HG03060 (cell line): Measurements from ENCODE around the gene ATG13.

Experiments used
- ATAC-seq: cut with Tn5 transposase; IDR thresholded peaks from one replicate; pipeline ENCODE4 v1.9.1; 2021; ENCODE audit warnings: low read depth, moderate number of reproducible peaks; ENCODE audit not compliant: unreplicated experiment

The ATG13 gene

DNA sequence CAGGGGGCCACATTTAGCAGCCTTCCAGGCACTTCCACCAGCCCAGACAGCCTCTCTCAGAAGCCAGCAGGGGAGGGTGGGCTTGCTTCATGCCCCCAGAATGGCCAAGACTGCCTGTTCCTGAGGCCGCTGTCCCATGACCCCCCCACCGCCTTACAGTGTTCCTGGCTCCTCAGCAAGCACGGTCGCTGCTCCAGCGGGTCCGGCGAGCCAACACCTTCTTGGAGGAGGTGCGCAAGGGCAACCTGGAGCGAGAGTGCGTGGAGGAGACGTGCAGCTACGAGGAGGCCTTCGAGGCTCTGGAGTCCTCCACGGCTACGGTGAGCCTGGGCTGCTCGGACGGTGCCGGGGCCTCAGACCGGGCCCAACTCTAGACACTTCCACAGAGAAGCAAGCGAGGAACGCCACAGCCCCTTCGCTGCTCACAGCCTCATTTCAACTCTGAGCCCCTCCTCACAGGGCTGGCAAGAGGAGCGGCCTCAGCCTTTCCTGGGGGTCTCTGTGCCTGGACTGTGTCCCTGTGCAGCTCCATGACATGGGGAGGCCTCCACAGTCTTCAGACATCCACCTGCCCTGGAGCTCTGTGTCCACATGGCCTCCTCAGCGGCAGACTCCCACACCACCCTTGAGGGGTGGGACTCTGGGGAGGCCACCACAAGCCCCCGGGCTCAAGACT, 102.3 kb downstream of the ATG13 start:
- ATAC-seq, result no peak

DNA sequence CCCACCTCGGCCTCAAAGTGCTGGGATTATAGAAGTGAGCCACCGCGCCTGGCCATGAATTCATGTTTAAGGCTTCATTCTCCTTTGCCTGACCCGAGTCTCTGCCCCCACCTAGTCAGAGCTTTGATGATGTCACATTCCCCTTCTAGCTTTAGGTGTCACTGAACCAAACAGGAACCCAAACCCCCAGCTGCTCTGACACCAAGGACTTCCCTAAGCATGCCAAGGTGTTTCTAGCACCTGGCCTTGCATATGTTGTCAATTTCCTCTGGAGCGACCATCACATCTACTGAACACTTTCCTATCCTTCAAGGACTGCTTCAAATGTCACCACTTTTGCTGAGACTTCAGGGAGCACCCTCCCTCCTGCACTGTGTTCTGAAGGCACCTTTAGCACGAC, 103.9 kb downstream of the ATG13 start:
- no peak for ATAC-seq

DNA sequence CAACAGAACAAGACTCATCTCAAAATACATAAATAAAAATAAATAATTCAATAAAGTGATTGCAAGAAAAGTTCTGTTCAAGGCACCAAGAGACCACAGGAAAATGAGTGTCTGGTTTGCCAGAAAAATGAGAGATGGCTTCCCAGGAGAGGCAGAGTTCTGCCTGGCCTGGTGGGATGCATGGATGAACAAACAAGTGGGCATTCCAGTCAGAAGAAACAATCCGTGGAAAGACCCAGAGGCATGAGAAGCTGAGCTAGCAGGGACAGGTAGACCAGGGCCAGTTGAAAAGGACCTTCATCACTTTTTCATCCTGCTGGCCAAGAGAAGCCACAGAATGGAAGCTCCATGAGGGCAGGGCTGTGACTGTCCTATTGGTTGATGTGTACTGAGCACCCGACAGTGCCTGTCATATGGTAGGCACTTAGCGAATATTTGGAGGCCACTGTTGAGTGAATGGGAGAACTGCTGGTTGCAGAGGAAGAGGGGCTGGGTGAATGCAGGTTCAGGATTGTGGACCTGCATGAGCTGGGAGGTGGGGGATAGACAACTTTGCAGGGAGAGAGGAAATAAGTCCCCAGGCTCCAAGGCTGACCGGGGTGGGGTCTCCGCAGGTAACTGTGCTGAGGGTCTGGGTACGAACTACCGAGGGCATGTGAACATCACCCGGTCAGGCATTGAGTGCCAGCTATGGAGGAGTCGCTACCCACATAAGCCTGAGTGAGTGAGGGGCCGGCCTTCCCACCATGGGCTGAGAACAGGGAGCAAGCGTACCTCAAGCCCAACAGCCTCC, 105.4 kb downstream of the ATG13 start:
- ATAC-seq, result no peak

DNA sequence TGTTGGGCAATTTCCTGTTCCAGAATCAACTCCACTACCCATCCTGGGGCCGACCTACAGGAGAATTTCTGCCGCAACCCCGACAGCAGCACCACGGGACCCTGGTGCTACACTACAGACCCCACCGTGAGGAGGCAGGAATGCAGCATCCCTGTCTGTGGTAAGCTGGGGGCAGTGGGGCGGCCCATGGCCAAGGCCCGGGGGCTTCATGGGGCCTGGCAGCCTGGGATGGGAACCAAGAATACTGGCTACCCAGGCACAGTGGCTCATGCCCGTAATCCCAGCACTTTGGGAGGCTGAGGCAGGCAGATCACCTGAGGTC, 106.0 kb downstream of the ATG13 start:
- no peak for ATAC-seq

DNA sequence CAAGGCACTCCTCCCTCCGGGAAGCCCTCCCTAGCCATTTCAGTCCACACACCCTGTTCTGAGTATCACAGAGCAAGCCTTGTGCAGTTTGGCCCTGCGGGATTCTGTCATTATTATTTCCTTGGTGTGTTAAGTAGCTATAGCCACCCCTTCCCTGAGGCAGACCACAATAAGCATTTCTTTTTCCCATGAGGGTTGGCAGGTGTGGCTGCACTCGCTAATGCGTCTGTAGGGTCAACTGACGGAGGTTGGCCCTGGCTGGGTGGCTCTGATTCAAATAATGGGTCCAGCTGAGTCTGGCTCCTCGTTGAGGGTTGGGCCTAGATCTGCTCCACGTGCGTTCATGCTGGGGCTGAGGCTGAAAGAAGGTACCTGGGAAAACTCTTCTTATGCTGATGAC, 106.7 kb downstream of the ATG13 start:
- no peak for ATAC-seq
